ENCODE results near the gene TRERF1. TPM values are rescaled to one million over a fixed set of nuclear protein-coding genes. Genes with fewer than 3 reads are reported as not detected.

The TRERF1 gene
- total and polyA plus RNA-seq, 12 donors = 4.7 to 16.6 (median 8.0) TPM

- H3K27ac ChIP-seq = no peak overlapping the region
- intact Hi-C loops (cut with DNase I) = no loop called here
- peaks cover 12 to 15% of the 10 kb centered on the region in 2 donors for H3K4me1 ChIP-seq (replicated peaks in 1 of 2)
- no peak for DNase-seq
- no peak overlapping the region for H3K4me3 ChIP-seq
- H3K27me3 ChIP-seq = no peaks in the 10 kb centered on the region
- no peaks in the 10 kb centered on the region for H3K36me3 ChIP-seq (replicated peaks in 1 of 2)
- TF ChIP-seq CTCF (IDR thresholded peaks at IDR 0.05) (no peak), POLR2A (IDR thresholded peaks at IDR 0.05) (no peak)
- peaks cover 0 to 12% (median 0%) of the 10 kb centered on the region in 3 donors for H3K9me3 ChIP-seq (replicated peaks in 1 of 3)
- 97 to 100% (median 100%) methylated on average over 2 of the region's 2 CpGs for WGBS, 4 donors
These were observed 18.3 kb downstream of the TRERF1 start for GRCh38 chr6:42433409-42433808.

GRCh38 chr6:42431877-42432276 is 19.8 kb downstream of the TRERF1 start:
- Histone ChIP-seq H3K36me3 (replicated peaks in 1 of 2) (no peaks in the 10 kb centered on the region), H3K27me3 (no peaks in the 10 kb centered on the region), H3K9me3 (replicated peaks in 1 of 3) (peaks cover 0 to 12% (median 0%) of the 10 kb centered on the region in 3 donors), H3K4me1 (replicated peaks in 1 of 2) (peaks cover 13 to 21% of the 10 kb centered on the region in 2 donors), H3K4me3 (no peak overlapping the region), H3K27ac (no peak overlapping the region)
- TF ChIP-seq CTCF (IDR thresholded peaks at IDR 0.05) = no peak
- no peak for TF ChIP-seq POLR2A (IDR thresholded peaks at IDR 0.05)
- intact Hi-C loops (cut with DNase I) = no loop called here
- WGBS, 4 donors = 90 to 92% (median 91%) methylated on average over 3 of the region's 3 CpGs
- DNase-seq = no peak

- Histone ChIP-seq H3K27ac (no peak overlapping the region), H3K4me3 (no peak overlapping the region), H3K27me3 (no peaks in the 10 kb centered on the region), H3K9me3 (replicated peaks in 1 of 3) (peaks cover 0 to 12% (median 0%) of the 10 kb centered on the region in 3 donors), H3K4me1 (replicated peaks in 1 of 2) (peaks cover 13 to 21% of the 10 kb centered on the region in 2 donors), H3K36me3 (replicated peaks in 1 of 2) (no peaks in the 10 kb centered on the region)
- TF ChIP-seq POLR2A (IDR thresholded peaks at IDR 0.05) (no peak), CTCF (IDR thresholded peaks at IDR 0.05) (no peak)
- peak in 1 of 7 donors; percentile 27 for DNase-seq
- WGBS, 4 donors = 82 to 96% (median 92%) methylated on average over 3 of the region's 3 CpGs
- intact Hi-C loops (cut with DNase I) = no loop called here
These were observed 20.4 kb downstream of the TRERF1 start for GRCh38 chr6:42431356-42431755.

- Histone ChIP-seq H3K27ac (no peak overlapping the region), H3K4me3 (no peak overlapping the region), H3K27me3 (no peaks in the 10 kb centered on the region), H3K9me3 (replicated peaks in 1 of 3) (peaks cover 0 to 12% (median 0%) of the 10 kb centered on the region in 3 donors), H3K4me1 (replicated peaks in 1 of 2) (peaks cover 13 to 21% of the 10 kb centered on the region in 2 donors), H3K36me3 (replicated peaks in 1 of 2) (no peaks in the 10 kb centered on the region)
- intact Hi-C loops (cut with DNase I) = no loop called here
- TF ChIP-seq POLR2A (IDR thresholded peaks at IDR 0.05) = no peak
- no peak for TF ChIP-seq CTCF (IDR thresholded peaks at IDR 0.05)
- WGBS, 4 donors = 90 to 97% (median 92%) methylated on average over 7 of the region's 7 CpGs
- DNase-seq = peak in 1 of 7 donors; percentile 39
These were observed 21.9 kb downstream of the TRERF1 start for GRCh38 chr6:42429836-42430235.
